ENCODE results near the gene OR56A1.

Gene OR56A1

GRCh38 chr11:5989203-5989602 is 41.4 kb downstream of the OR56A1 start:
- DNase-seq (ENCODE audit: low read depth), result no peak

- DNase-seq (ENCODE audit: low read depth), result no peak
These were observed 43.7 kb downstream of the OR56A1 start, which contains the start of gene OR52L1 for GRCh38 chr11:5986885-5987284. Gene OR52L1, minus strand, starts transcription at chr11:5986985. Its CDS starts 55 bp downstream, at chr11:5986930.

GRCh38 chr11:5983443-5983842 is 47.1 kb downstream of the OR56A1 start:
- DNase-seq (ENCODE audit: low read depth), result no peak

GRCh38 chr11:5973530-5973929 is 57.0 kb downstream of the OR56A1 start:
- no peak for DNase-seq (ENCODE audit: low read depth)

Measured in HS-5 (cell line).